ENCODE results near the gene DDHD1.
"Not testable (repeated sequence)": the region's sequence is repeated elsewhere in the genome, so short reads cannot be mapped to it uniquely, and the experiment has no call there.

DDHD1 gene

GRCh38 chr14:53180272-53181221 lies 27.4 kb upstream of the DDHD1 start:
- no peak overlapping the region for H3K4me2 ChIP-seq (ENCODE audit: low read depth, low read length, poor library complexity, severe bottlenecking)
- no peaks in the 10 kb centered on the region for H3F3A ChIP-seq (ENCODE audit: insufficient read depth)
- no peak overlapping the region for H3K9ac ChIP-seq (ENCODE audit: low read length)
- no peak overlapping the region for H3K4me3 ChIP-seq (ENCODE audit: insufficient read depth, low read length, poor library complexity, severe bottlenecking)
- no peaks in the 10 kb centered on the region for H3K27me3 ChIP-seq (ENCODE audit: low read length)
- no peaks in the 10 kb centered on the region for H3K9me3 ChIP-seq (ENCODE audit: insufficient read depth, low read length)
- no peaks in the 10 kb centered on the region for H4K20me1 ChIP-seq (ENCODE audit: low read depth, low read length)
- no peak overlapping the region for H3K27ac ChIP-seq (ENCODE audit: low read depth, low read length)
- H2AFZ ChIP-seq (ENCODE audit: low read depth, low read length, severe bottlenecking), result no peak overlapping the region
- H3K79me2 ChIP-seq (ENCODE audit: insufficient read depth, low read length), result no peaks in the 10 kb centered on the region
- no peaks in the 10 kb centered on the region for H3K36me3 ChIP-seq (ENCODE audit: low read length)
- TF ChIP-seq, protein P1, sequence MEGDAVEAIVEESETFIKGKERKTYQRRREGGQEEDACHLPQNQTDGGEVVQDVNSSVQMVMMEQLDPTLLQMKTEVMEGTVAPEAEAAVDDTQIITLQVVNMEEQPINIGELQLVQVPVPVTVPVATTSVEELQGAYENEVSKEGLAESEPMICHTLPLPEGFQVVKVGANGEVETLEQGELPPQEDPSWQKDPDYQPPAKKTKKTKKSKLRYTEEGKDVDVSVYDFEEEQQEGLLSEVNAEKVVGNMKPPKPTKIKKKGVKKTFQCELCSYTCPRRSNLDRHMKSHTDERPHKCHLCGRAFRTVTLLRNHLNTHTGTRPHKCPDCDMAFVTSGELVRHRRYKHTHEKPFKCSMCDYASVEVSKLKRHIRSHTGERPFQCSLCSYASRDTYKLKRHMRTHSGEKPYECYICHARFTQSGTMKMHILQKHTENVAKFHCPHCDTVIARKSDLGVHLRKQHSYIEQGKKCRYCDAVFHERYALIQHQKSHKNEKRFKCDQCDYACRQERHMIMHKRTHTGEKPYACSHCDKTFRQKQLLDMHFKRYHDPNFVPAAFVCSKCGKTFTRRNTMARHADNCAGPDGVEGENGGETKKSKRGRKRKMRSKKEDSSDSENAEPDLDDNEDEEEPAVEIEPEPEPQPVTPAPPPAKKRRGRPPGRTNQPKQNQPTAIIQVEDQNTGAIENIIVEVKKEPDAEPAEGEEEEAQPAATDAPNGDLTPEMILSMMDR (IDR thresholded peaks at IDR 0.05; ENCODE audit: insufficient read depth, low read length, poor library complexity, severe bottlenecking), result no peak
- TF ChIP-seq EZH2phosphoT487 (conservative IDR thresholded peaks at IDR 0.05; ENCODE audit: low read length), result no peak
- no peaks in the 10 kb centered on the region for H3K9me2 ChIP-seq (replicated peaks; ENCODE audit: insufficient read depth, low read length)

DNA sequence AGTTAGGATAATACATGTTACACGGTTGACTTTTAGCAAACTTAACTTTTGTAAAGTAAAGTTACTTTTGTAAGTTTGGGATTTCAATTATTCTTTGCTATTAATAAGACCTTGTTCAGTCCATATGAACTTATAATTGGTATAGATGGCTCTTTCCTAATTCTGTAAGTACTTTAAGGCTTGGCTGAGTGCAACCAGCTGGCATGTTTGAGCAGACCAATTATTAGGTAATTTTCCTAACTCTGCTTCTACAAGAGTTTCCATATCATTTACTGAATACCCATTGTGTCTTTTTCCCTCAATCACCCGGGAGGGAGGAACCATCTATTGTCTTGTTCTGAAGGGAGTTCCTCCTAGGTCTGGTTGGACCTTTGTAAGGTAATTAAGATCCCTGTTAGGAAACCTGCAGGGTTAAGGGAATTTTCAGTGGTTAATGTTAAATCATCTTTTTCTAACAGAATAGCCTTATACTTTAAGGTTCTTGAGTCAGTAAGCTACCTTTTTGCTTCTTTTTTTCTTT lies 26.4 kb upstream of the DDHD1 start:
- not testable (repeated sequence) for H3F3A ChIP-seq (ENCODE audit: insufficient read depth); H4K20me1 ChIP-seq (ENCODE audit: low read depth, low read length); H3K27ac ChIP-seq (ENCODE audit: low read depth, low read length); H3K27me3 ChIP-seq (ENCODE audit: low read length); H3K9me3 ChIP-seq (ENCODE audit: insufficient read depth, low read length); H3K9me2 ChIP-seq (replicated peaks; ENCODE audit: insufficient read depth, low read length); H3K36me3 ChIP-seq (ENCODE audit: low read length); H3K9ac ChIP-seq (ENCODE audit: low read length); H3K4me3 ChIP-seq (ENCODE audit: insufficient read depth, low read length, poor library complexity, severe bottlenecking); H3K4me2 ChIP-seq (ENCODE audit: low read depth, low read length, poor library complexity, severe bottlenecking); H2AFZ ChIP-seq (ENCODE audit: low read depth, low read length, severe bottlenecking); H3K79me2 ChIP-seq (ENCODE audit: insufficient read depth, low read length)

GRCh38 chr14:53175375-53175774 lies 22.3 kb upstream of the DDHD1 start:
- H4K20me1 ChIP-seq (ENCODE audit: low read depth, low read length), result no peaks in the 10 kb centered on the region
- H2AFZ ChIP-seq (ENCODE audit: low read depth, low read length, severe bottlenecking), result no peak overlapping the region
- no peak overlapping the region for H3K4me3 ChIP-seq (ENCODE audit: insufficient read depth, low read length, poor library complexity, severe bottlenecking)
- no peak overlapping the region for H3K9ac ChIP-seq (ENCODE audit: low read length)
- no peaks in the 10 kb centered on the region for H3K36me3 ChIP-seq (ENCODE audit: low read length)
- TF ChIP-seq, protein P1 (IDR thresholded peaks at IDR 0.05; ENCODE audit: insufficient read depth, low read length, poor library complexity, severe bottlenecking), result no peak
- TF ChIP-seq EZH2phosphoT487 (conservative IDR thresholded peaks at IDR 0.05; ENCODE audit: low read length), result no peak
- H3K27me3 ChIP-seq (ENCODE audit: low read length), result no peaks in the 10 kb centered on the region
- no peaks in the 10 kb centered on the region for H3K9me3 ChIP-seq (ENCODE audit: insufficient read depth, low read length)
- no peaks in the 10 kb centered on the region for H3K79me2 ChIP-seq (ENCODE audit: insufficient read depth, low read length)
- H3K4me2 ChIP-seq (ENCODE audit: low read depth, low read length, poor library complexity, severe bottlenecking), result no peak overlapping the region
- H3F3A ChIP-seq (ENCODE audit: insufficient read depth), result no peaks in the 10 kb centered on the region
- H3K27ac ChIP-seq (ENCODE audit: low read depth, low read length), result no peak overlapping the region
- H3K9me2 ChIP-seq (replicated peaks; ENCODE audit: insufficient read depth, low read length), result no peaks in the 10 kb centered on the region

GRCh38 chr14:53174918-53175317 lies 21.8 kb upstream of the DDHD1 start:
- H3K9me3 ChIP-seq (ENCODE audit: insufficient read depth, low read length), result no peaks in the 10 kb centered on the region
- H4K20me1 ChIP-seq (ENCODE audit: low read depth, low read length), result no peaks in the 10 kb centered on the region
- H2AFZ ChIP-seq (ENCODE audit: low read depth, low read length, severe bottlenecking), result no peak overlapping the region
- H3K36me3 ChIP-seq (ENCODE audit: low read length), result no peaks in the 10 kb centered on the region
- H3K27ac ChIP-seq (ENCODE audit: low read depth, low read length), result no peak overlapping the region
- H3F3A ChIP-seq (ENCODE audit: insufficient read depth), result no peaks in the 10 kb centered on the region
- no peaks in the 10 kb centered on the region for H3K27me3 ChIP-seq (ENCODE audit: low read length)
- no peak for TF ChIP-seq EZH2phosphoT487 (conservative IDR thresholded peaks at IDR 0.05; ENCODE audit: low read length)
- TF ChIP-seq, protein P1 (IDR thresholded peaks at IDR 0.05; ENCODE audit: insufficient read depth, low read length, poor library complexity, severe bottlenecking), result no peak
- no peaks in the 10 kb centered on the region for H3K9me2 ChIP-seq (replicated peaks; ENCODE audit: insufficient read depth, low read length)
- H3K4me3 ChIP-seq (ENCODE audit: insufficient read depth, low read length, poor library complexity, severe bottlenecking), result no peak overlapping the region
- no peaks in the 10 kb centered on the region for H3K79me2 ChIP-seq (ENCODE audit: insufficient read depth, low read length)
- no peak overlapping the region for H3K9ac ChIP-seq (ENCODE audit: low read length)
- H3K4me2 ChIP-seq (ENCODE audit: low read depth, low read length, poor library complexity, severe bottlenecking), result no peak overlapping the region
